Right atrium auricular region (tissue), 2 donors: ENCODE data around the gene KRTAP1-5. TPM values are rescaled to one million over a fixed set of nuclear protein-coding genes. Genes with fewer than 3 reads are reported as not detected.

ENCODE experiments used
- DNase-seq: peaks from one replicate; pipeline ENCODE4 v3.0.0-alpha.2; 2019; ENCODE audit warnings: low spot score
- H3K27ac ChIP-seq, 2 donors: fragments of 200-600 bp; sonication (generic); 1 replicate in 1 of 2; 2 replicates in 1 of 2; pipeline ENCODE4 v1.5.1; 2016 to 2019
- H3K27me3 ChIP-seq, 2 donors: fragments of 200-600 bp; sonication (generic); one replicate each; pipeline versions ENCODE4 v1.5.1 to v1.6.0; 2017 to 2019
- H3K36me3 ChIP-seq: fragments of 200-600 bp; sonication (generic); one replicate; pipeline ENCODE4 v1.5.1; 2016
- H3K4me1 ChIP-seq, 2 donors: fragments of 200-600 bp; sonication (generic); one replicate each; pipeline versions ENCODE4 v1.5.1 to v1.6.0; 2017 to 2019
- H3K4me3 ChIP-seq, 2 donors: fragments of 200-600 bp; sonication (generic); 1 replicate in 1 of 2; 2 replicates in 1 of 2; pipeline ENCODE4 v1.5.1; 2017 to 2019; ENCODE audit warnings: mild to moderate bottlenecking in 1 of 2, moderate library complexity in 1 of 2
- H3K9me3 ChIP-seq, 2 donors: fragments of 200-600 bp; sonication (generic); one replicate each; pipeline ENCODE4 v1.5.1; 2019
- total RNA-seq, 2 donors: library from RNA; depleted of rRNA; stranded (reverse); fragments of >200 nt; gene quantifications; one replicate each; pipeline ENCODE4 v1.1.0, GENCODE V29; 2016
- TF ChIP-seq, protein P1 (sequence below), 2 donors: fragments of 200-600 bp; sonication (generic); IDR thresholded peaks; one replicate each; pipeline ENCODE4 v1.5.1; 2019; ENCODE audit warnings: antibody characterized with exemption in 2 of 2

The KRTAP1-5 gene
- total RNA-seq, 2 donors from 2014 or later, result not detected

DNA sequence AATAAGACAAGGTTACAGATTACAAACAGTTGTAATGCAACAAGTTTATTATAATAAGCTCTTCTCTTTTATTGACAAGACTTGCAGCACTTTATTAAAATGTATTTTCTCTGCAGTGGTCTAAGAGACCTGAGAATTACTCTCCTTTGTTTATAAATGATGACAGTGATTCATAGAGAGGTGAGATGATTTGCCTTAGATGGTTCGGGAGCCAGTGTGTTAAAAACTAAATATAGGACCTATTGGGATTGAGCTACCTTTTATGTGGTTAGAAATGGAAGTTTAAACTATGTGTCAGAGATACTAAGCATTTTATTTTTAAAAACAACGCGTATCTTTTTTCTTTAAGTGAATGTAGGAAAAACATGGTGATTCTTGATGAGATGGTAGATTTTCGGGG, 30.2 kb downstream of the KRTAP1-5 start:
- H3K36me3 ChIP-seq, result no peaks in the 10 kb centered on the region
- no peak for DNase-seq
- H3K27me3 ChIP-seq, result no peaks in the 10 kb centered on the region
- no peaks in the 10 kb centered on the region for H3K4me1 ChIP-seq
- H3K4me3 ChIP-seq, result no peak overlapping the region
- no peak overlapping the region for H3K27ac ChIP-seq
- TF ChIP-seq, protein P1, sequence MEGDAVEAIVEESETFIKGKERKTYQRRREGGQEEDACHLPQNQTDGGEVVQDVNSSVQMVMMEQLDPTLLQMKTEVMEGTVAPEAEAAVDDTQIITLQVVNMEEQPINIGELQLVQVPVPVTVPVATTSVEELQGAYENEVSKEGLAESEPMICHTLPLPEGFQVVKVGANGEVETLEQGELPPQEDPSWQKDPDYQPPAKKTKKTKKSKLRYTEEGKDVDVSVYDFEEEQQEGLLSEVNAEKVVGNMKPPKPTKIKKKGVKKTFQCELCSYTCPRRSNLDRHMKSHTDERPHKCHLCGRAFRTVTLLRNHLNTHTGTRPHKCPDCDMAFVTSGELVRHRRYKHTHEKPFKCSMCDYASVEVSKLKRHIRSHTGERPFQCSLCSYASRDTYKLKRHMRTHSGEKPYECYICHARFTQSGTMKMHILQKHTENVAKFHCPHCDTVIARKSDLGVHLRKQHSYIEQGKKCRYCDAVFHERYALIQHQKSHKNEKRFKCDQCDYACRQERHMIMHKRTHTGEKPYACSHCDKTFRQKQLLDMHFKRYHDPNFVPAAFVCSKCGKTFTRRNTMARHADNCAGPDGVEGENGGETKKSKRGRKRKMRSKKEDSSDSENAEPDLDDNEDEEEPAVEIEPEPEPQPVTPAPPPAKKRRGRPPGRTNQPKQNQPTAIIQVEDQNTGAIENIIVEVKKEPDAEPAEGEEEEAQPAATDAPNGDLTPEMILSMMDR (IDR thresholded peaks at IDR 0.05), result no peak
- H3K9me3 ChIP-seq, result no peaks in the 10 kb centered on the region

DNA sequence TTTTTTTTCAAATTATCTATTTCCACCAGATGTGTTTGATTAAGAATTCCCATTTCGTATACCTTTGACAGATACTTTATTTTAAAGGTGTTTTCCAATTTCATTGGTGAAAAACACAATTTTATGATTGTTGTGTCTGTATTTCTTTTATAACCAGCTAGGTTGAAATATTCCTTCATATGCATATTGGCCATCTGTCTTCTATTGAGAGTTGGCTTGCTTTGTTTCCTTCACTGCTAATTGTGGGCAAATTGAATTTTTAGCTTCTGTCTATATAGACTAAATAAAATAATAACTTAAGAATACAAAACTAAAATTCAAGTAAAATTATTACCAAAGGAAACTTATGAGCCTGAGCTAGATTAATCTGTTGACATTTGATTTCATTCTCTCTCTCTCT, 31.9 kb downstream of the KRTAP1-5 start:
- no peaks in the 10 kb centered on the region for H3K27me3 ChIP-seq
- no peak overlapping the region for H3K27ac ChIP-seq
- no peak overlapping the region for H3K4me3 ChIP-seq
- H3K4me1 ChIP-seq, result no peaks in the 10 kb centered on the region
- H3K9me3 ChIP-seq, result no peaks in the 10 kb centered on the region
- TF ChIP-seq, protein P1 (IDR thresholded peaks at IDR 0.05), result no peak
- DNase-seq, result no peak
- H3K36me3 ChIP-seq, result no peaks in the 10 kb centered on the region

DNA sequence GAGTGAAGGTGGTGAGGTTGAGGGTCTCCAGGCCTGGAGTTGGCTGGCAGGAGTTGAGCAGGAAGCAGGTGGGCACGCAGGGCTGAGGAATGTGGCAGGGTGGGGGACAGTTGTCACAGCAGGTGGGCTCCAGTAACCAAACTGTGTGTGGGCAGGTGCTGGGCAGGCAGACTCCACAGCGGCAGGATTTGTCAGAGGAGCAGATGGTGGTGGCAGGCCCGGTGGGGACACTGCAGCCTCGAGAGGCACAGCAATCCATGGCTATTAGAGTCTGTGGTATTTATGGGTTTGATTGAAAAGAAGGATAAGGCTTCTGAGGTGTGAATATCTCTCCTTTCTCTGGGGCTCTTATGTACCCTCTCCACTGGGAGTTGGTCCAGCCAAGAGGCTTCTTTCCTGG, 33.2 kb downstream of the KRTAP1-5 start, which contains the start of gene KRTAP3-3:
Gene KRTAP3-3 (minus strand): TSS at position 326 of the 400 bp plus-strand sequence. CDS start 67 bp downstream, at position 259.
- Histone ChIP-seq H3K36me3 (no peaks in the 10 kb centered on the region), H3K4me1 (no peaks in the 10 kb centered on the region), H3K9me3 (no peaks in the 10 kb centered on the region), H3K4me3 (no peak within 1 kb of the TSS), H3K27ac (no peak within 1 kb of the TSS), H3K27me3 (no peaks in the 10 kb centered on the region)
- no peak for DNase-seq
- TF ChIP-seq, protein P1 (IDR thresholded peaks at IDR 0.05), result no peak

DNA sequence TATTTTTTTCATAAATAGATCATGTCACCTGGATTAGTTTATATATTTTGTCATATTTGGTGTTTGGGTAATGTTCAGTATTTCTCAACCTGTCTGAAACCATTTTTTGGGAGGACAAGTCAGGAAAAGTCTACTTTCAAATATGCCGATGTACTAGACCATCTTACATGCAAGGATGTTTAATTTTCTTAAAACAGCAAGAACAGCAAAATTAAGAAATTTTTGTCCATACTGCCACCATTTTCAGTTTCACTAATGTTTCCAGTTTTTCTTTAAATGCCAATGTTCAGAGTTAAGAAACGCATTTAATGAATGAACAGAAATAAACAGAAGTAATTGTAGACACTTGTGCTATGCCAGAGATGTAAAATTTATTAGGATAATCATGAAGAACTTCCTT, 33.9 kb downstream of the KRTAP1-5 start:
- DNase-seq, result no peak
- no peak overlapping the region for H3K27ac ChIP-seq
- H3K36me3 ChIP-seq, result no peaks in the 10 kb centered on the region
- H3K4me3 ChIP-seq, result no peak overlapping the region
- no peaks in the 10 kb centered on the region for H3K9me3 ChIP-seq
- no peaks in the 10 kb centered on the region for H3K27me3 ChIP-seq
- TF ChIP-seq, protein P1 (IDR thresholded peaks at IDR 0.05), result no peak
- H3K4me1 ChIP-seq, result no peaks in the 10 kb centered on the region

DNA sequence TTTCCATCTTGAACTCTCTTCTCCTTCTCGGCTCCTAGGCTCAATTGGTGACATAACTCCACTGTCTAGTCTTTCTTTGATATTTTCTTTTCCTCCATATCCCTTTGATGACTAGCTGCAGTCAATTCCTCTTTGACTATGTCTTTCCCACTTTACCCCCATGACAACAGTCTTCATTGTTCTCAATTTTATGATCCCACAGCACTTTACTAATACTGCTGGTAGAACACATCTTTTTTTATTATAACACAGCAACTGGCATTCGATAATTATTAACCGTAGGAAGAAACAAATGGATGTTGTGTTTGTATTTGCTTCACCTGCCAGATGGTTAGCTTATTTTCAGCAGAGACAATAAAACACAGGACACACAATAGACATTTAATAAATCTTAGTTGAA, 34.3 kb downstream of the KRTAP1-5 start:
- H3K27ac ChIP-seq, result no peak overlapping the region
- no peak for DNase-seq
- no peaks in the 10 kb centered on the region for H3K9me3 ChIP-seq
- TF ChIP-seq, protein P1 (IDR thresholded peaks at IDR 0.05), result no peak
- H3K27me3 ChIP-seq, result no peaks in the 10 kb centered on the region
- no peak overlapping the region for H3K4me3 ChIP-seq
- no peaks in the 10 kb centered on the region for H3K36me3 ChIP-seq
- no peaks in the 10 kb centered on the region for H3K4me1 ChIP-seq

DNA sequence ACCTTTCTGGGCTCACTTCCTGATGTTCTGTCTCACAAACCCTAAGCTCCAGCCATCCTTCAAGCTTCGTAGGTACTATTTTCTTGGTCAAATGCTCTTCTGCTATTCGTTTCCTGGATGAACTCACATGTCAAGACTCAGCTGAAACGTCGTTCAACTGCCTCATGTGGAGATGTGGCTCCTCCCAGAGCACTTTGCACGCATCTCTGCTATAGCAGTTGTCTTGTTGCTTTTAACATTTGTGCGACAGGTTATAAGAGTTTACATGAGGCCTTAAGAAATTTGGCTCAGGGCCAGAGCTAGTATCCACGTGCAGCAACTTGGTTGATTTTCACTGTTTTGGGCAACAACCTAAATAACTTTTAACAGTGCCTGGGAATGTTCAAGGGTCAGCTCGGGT, 40.1 kb downstream of the KRTAP1-5 start:
- no peak for DNase-seq
- TF ChIP-seq, protein P1 (IDR thresholded peaks at IDR 0.05), result no peak
- Histone ChIP-seq H3K27ac (no peak overlapping the region), H3K36me3 (no peaks in the 10 kb centered on the region), H3K4me3 (no peak overlapping the region), H3K9me3 (no peaks in the 10 kb centered on the region), H3K4me1 (no peaks in the 10 kb centered on the region), H3K27me3 (no peaks in the 10 kb centered on the region)
